ENCODE data around the gene SH3RF3.

Gene SH3RF3

GRCh38 chr2:109392816-109393661, 264.0 kb downstream of the SH3RF3 start:
- DNase-seq (ENCODE audit: low read depth in 2 of 2), result no peak

- DNase-seq (ENCODE audit: low read depth in 2 of 2), result no peak
These were observed 264.6 kb downstream of the SH3RF3 start for GRCh38 chr2:109393662-109393972.

- DNase-seq (ENCODE audit: low read depth in 2 of 2), result no peak
These were observed 266.6 kb downstream of the SH3RF3 start for GRCh38 chr2:109395494-109396201.

- DNase-seq (ENCODE audit: low read depth in 2 of 2), result no peak
These were observed 267.5 kb downstream of the SH3RF3 start for GRCh38 chr2:109396202-109397180.

GRCh38 chr2:109397893-109398292, 268.9 kb downstream of the SH3RF3 start:
- DNase-seq (ENCODE audit: low read depth in 2 of 2), result no peak

GRCh38 chr2:109398366-109399015, 269.5 kb downstream of the SH3RF3 start:
- DNase-seq (ENCODE audit: low read depth in 2 of 2), result no peak

- DNase-seq (ENCODE audit: low read depth in 2 of 2), result peak; percentile 9 to 16
These were observed 270.1 kb downstream of the SH3RF3 start for GRCh38 chr2:109399066-109399465.

GRCh38 chr2:109400102-109400501, 271.1 kb downstream of the SH3RF3 start:
- no peak for DNase-seq (ENCODE audit: low read depth in 2 of 2)

- no peak for DNase-seq (ENCODE audit: low read depth in 2 of 2)
These were observed 272.4 kb downstream of the SH3RF3 start for GRCh38 chr2:109401370-109401769.

- DNase-seq (ENCODE audit: low read depth in 2 of 2), result no peak
These were observed 273.2 kb downstream of the SH3RF3 start for GRCh38 chr2:109402180-109402579.

- DNase-seq (ENCODE audit: low read depth in 2 of 2), result no peak
These were observed 274.2 kb downstream of the SH3RF3 start for GRCh38 chr2:109402980-109403840.

GRCh38 chr2:109403841-109404201, 274.8 kb downstream of the SH3RF3 start:
- no peak for DNase-seq (ENCODE audit: low read depth in 2 of 2)

- no peak for DNase-seq (ENCODE audit: low read depth in 2 of 2)
These were observed 275.7 kb downstream of the SH3RF3 start for GRCh38 chr2:109404681-109405080.

- no peak for DNase-seq (ENCODE audit: low read depth in 2 of 2)
These were observed 276.9 kb downstream of the SH3RF3 start for GRCh38 chr2:109405873-109406272.

- no peak for DNase-seq (ENCODE audit: low read depth in 2 of 2)
These were observed 277.3 kb downstream of the SH3RF3 start for GRCh38 chr2:109406301-109406700.

- DNase-seq (ENCODE audit: low read depth in 2 of 2), result no peak
These were observed 278.5 kb downstream of the SH3RF3 start for GRCh38 chr2:109407276-109408042.

GRCh38 chr2:109408043-109408335, 279.0 kb downstream of the SH3RF3 start:
- DNase-seq (ENCODE audit: low read depth in 2 of 2), result no peak

- no peak for DNase-seq (ENCODE audit: low read depth in 2 of 2)
These were observed 280.5 kb downstream of the SH3RF3 start for GRCh38 chr2:109409321-109410038.

- DNase-seq (ENCODE audit: low read depth in 2 of 2), result no peak
These were observed 281.2 kb downstream of the SH3RF3 start for GRCh38 chr2:109410039-109410815.

Measured in fibroblast of skin of left biceps (primary cell).